ENCODE measurements around the gene LMF1. TPM values are rescaled to one million over a fixed set of nuclear protein-coding genes. Genes with fewer than 3 reads are reported as not detected.

The LMF1 gene
- total RNA-seq, 4 donors from 2014 or later = 14.9 to 33.7 (median 27.1) TPM

DNA sequence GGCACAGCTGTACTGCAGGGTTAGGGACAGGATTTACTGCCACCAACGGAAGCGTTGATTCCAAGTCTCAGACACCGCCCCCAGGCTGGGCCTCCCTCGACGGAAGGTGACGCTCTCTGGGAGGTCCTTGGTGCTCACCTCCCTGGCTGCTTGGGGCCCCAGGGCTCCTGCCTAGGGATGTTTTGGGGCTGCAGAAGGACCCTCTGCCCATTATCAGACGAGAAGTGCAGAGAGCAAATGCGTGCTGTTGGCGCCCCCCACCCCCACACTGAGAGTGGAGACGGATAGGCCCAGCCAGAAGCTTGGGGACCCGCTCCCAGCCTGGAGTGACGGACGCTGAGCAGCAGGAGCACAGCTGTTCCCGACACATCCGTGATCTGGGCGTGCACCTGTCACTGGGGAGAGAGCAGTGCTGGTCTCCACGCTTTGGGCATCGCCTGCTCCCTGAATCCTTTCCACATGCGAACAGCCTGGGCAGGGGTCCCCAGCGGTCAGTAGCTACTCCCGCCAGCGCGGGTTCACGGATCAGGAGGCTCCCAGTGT is 5.7 kb upstream of the LMF1 start:
- TF ChIP-seq, protein P1, sequence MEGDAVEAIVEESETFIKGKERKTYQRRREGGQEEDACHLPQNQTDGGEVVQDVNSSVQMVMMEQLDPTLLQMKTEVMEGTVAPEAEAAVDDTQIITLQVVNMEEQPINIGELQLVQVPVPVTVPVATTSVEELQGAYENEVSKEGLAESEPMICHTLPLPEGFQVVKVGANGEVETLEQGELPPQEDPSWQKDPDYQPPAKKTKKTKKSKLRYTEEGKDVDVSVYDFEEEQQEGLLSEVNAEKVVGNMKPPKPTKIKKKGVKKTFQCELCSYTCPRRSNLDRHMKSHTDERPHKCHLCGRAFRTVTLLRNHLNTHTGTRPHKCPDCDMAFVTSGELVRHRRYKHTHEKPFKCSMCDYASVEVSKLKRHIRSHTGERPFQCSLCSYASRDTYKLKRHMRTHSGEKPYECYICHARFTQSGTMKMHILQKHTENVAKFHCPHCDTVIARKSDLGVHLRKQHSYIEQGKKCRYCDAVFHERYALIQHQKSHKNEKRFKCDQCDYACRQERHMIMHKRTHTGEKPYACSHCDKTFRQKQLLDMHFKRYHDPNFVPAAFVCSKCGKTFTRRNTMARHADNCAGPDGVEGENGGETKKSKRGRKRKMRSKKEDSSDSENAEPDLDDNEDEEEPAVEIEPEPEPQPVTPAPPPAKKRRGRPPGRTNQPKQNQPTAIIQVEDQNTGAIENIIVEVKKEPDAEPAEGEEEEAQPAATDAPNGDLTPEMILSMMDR (IDR thresholded peaks at IDR 0.05) = no peak
- no peak for ATAC-seq (ENCODE audit: low FRiP score)
- DNase-seq (ENCODE audit: low spot score) = no peak

GRCh38 chr16:975291-975690 is 4.5 kb upstream of the LMF1 start:
- TF ChIP-seq, protein P1 (IDR thresholded peaks at IDR 0.05) = no peak
- ATAC-seq (ENCODE audit: low FRiP score) (no peak), DNase-seq (ENCODE audit: low spot score) (no peak)

DNA sequence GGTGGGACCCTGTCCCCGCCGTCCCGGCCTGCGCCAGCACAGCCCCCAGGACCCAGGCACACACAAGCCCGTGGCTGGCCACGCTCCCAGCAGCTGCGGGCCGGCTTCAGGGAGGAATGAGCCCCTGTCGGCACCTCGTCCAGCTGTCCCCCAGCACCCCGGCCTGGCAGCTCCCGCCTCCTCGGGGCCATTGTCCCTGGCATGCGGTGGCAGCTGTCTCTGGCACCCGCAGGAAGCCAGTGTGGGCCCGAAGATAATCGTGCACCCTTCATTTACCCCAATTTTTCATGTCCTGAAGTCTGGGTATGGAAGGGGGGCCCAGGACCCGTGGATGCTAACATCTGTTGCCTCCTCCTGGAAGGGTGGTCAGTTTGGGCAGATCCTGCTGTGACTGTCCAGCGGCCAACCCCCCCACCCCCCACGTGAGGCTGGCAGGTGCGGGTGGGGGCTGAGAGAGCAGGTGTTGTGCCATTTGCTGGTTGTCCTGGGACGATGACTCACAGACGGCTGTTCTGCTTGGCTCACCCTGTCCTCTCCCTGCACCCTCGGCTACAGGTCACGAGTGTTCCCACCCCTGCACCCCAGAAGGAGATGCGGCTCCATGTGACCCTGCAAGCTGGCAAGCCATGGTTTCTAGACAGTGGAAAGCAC is 4.0 kb upstream of the LMF1 start:
- TF ChIP-seq, protein P1 (IDR thresholded peaks at IDR 0.05) = no peak
- ATAC-seq (ENCODE audit: low FRiP score) (no peak), DNase-seq (ENCODE audit: low spot score) (no peak)

- TF ChIP-seq, protein P1 (IDR thresholded peaks at IDR 0.05) = no peak
Measured at GRCh38 chr16:974001-974601, 3.3 kb upstream of the LMF1 start.

GRCh38 chr16:973366-973765 is 2.6 kb upstream of the LMF1 start:
- TF ChIP-seq, protein P1 (IDR thresholded peaks at IDR 0.05) = no peak
- no peak for ATAC-seq (ENCODE audit: low FRiP score)

More at GRCh38 chr16:974001-974601, 3.3 kb upstream of the LMF1 start:
- no peak for DNase-seq (ENCODE audit: low spot score)
- ATAC-seq (ENCODE audit: low FRiP score) = no peak

GRCh38 chr16:972316-973002 is 1.7 kb upstream of the LMF1 start:
- no peak for ATAC-seq (ENCODE audit: low FRiP score)
- TF ChIP-seq, protein P1 (IDR thresholded peaks at IDR 0.05) = no peak
- DNase-seq (ENCODE audit: low spot score) = no peak

More at GRCh38 chr16:973366-973765, 2.6 kb upstream of the LMF1 start:
- DNase-seq (ENCODE audit: low spot score) = no peak
